ENCODE measurements around the gene CTIF.

CTIF gene

GRCh38 chr18:48575658-48576456 is 37.0 kb downstream of the CTIF start:
- Histone ChIP-seq H3K4me1 (ENCODE audit: control insufficient read depth, insufficient read depth, low read length) (peaks cover 11% of the 10 kb centered on the region), H3K36me3 (ENCODE audit: control insufficient read depth, insufficient read depth, low read length) (no peaks in the 10 kb centered on the region), H3K9ac (ENCODE audit: low read depth, low read length) (no peak overlapping the region), H3K9me3 (ENCODE audit: control insufficient read depth, insufficient read depth, low read length) (no peaks in the 10 kb centered on the region), H3K4me3 (ENCODE audit: low read depth, low read length) (no peak overlapping the region), H3K27me3 (ENCODE audit: control insufficient read depth, insufficient read depth, low read length) (no peaks in the 10 kb centered on the region), H3K27ac (ENCODE audit: low read depth, low read length) (no peak overlapping the region)

DNA sequence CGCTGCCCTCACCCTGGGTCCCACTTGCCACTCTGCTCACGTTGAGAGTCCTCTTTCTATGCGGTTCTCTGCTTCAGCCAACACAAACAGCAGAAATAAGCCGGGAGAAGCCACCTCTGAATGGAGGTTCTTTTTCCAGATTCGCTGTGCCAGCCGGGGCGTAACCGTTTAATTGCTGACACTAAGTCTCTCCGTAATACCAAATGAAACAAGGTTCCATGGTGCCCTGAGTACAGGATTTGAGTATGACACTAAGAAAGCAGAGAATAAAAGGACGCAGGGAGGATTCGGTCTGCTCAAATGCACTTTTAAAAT is 37.6 kb downstream of the CTIF start:
- Histone ChIP-seq H3K27me3 (ENCODE audit: control insufficient read depth, insufficient read depth, low read length) (no peaks in the 10 kb centered on the region), H3K4me3 (ENCODE audit: low read depth, low read length) (no peak overlapping the region), H3K27ac (ENCODE audit: low read depth, low read length) (no peak overlapping the region), H3K9ac (ENCODE audit: low read depth, low read length) (no peak overlapping the region), H3K36me3 (ENCODE audit: control insufficient read depth, insufficient read depth, low read length) (no peaks in the 10 kb centered on the region), H3K9me3 (ENCODE audit: control insufficient read depth, insufficient read depth, low read length) (no peaks in the 10 kb centered on the region), H3K4me1 (ENCODE audit: control insufficient read depth, insufficient read depth, low read length) (peaks cover 14% of the 10 kb centered on the region)

GRCh38 chr18:48577478-48578190 is 38.8 kb downstream of the CTIF start:
- Histone ChIP-seq H3K4me1 (ENCODE audit: control insufficient read depth, insufficient read depth, low read length) (peaks cover 14% of the 10 kb centered on the region), H3K36me3 (ENCODE audit: control insufficient read depth, insufficient read depth, low read length) (no peaks in the 10 kb centered on the region), H3K27me3 (ENCODE audit: control insufficient read depth, insufficient read depth, low read length) (no peaks in the 10 kb centered on the region), H3K9me3 (ENCODE audit: control insufficient read depth, insufficient read depth, low read length) (no peaks in the 10 kb centered on the region), H3K4me3 (ENCODE audit: low read depth, low read length) (no peak overlapping the region), H3K27ac (ENCODE audit: low read depth, low read length) (no peak overlapping the region), H3K9ac (ENCODE audit: low read depth, low read length) (no peak overlapping the region)

DNA sequence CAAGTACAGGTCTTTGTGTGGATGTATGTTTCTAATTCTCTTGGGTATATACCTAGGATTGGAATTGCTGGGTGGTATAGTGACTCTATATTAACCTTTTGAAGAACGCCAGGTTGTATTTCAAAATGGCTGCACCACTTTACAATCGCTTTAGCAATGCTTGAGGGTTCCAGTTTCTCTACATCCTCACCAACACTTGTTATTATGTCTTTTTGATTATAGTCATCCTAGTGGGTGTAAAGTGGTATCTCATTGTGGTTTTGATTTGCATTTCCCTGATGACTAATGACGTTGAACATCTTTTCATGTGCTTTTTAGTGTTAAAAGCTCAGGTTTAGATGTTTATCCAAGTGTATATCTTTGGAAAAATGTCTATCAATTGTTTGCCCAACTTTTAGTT is 39.5 kb downstream of the CTIF start:
- H3K36me3 ChIP-seq (ENCODE audit: control insufficient read depth, insufficient read depth, low read length) = no peaks in the 10 kb centered on the region
- H3K27ac ChIP-seq (ENCODE audit: low read depth, low read length) = no peak overlapping the region
- H3K4me3 ChIP-seq (ENCODE audit: low read depth, low read length) = no peak overlapping the region
- H3K4me1 ChIP-seq (ENCODE audit: control insufficient read depth, insufficient read depth, low read length) = peaks cover 14% of the 10 kb centered on the region
- no peaks in the 10 kb centered on the region for H3K27me3 ChIP-seq (ENCODE audit: control insufficient read depth, insufficient read depth, low read length)
- H3K9ac ChIP-seq (ENCODE audit: low read depth, low read length) = no peak overlapping the region
- H3K9me3 ChIP-seq (ENCODE audit: control insufficient read depth, insufficient read depth, low read length) = no peaks in the 10 kb centered on the region

GRCh38 chr18:48580066-48580465 is 41.2 kb downstream of the CTIF start:
- Histone ChIP-seq H3K27me3 (ENCODE audit: control insufficient read depth, insufficient read depth, low read length) (no peaks in the 10 kb centered on the region), H3K4me3 (ENCODE audit: low read depth, low read length) (no peak overlapping the region), H3K9ac (ENCODE audit: low read depth, low read length) (no peak overlapping the region), H3K4me1 (ENCODE audit: control insufficient read depth, insufficient read depth, low read length) (peaks cover 14% of the 10 kb centered on the region), H3K36me3 (ENCODE audit: control insufficient read depth, insufficient read depth, low read length) (no peaks in the 10 kb centered on the region), H3K27ac (ENCODE audit: low read depth, low read length) (no peak overlapping the region), H3K9me3 (ENCODE audit: control insufficient read depth, insufficient read depth, low read length) (no peaks in the 10 kb centered on the region)

DNA sequence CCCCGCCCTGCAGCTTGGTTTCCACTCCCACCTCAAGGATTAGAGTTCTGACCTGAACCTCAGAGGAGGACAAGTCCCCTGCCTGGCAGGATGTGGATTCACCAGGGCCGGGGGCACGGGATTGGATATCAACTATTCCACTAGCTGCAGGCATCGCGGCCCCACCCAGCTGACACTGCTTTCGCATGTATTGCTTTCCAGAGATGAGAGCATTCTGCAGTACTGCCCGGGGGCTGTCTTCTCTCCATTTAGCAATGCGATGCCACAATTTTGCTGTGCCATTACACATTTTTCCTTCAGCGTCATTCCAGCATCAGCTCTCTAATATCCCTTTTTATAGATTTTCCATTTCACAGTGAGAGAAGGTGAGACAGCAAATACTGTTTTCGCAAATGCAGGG is 42.0 kb downstream of the CTIF start:
- Histone ChIP-seq H3K4me1 (ENCODE audit: control insufficient read depth, insufficient read depth, low read length) (peaks cover 9% of the 10 kb centered on the region), H3K9ac (ENCODE audit: low read depth, low read length) (no peak overlapping the region)

GRCh38 chr18:48581206-48581605 is 42.4 kb downstream of the CTIF start:
- Histone ChIP-seq H3K9ac (ENCODE audit: low read depth, low read length) (no peak overlapping the region), H3K36me3 (ENCODE audit: control insufficient read depth, insufficient read depth, low read length) (no peaks in the 10 kb centered on the region), H3K27me3 (ENCODE audit: control insufficient read depth, insufficient read depth, low read length) (no peaks in the 10 kb centered on the region), H3K4me3 (ENCODE audit: low read depth, low read length) (no peak overlapping the region), H3K9me3 (ENCODE audit: control insufficient read depth, insufficient read depth, low read length) (no peaks in the 10 kb centered on the region), H3K4me1 (ENCODE audit: control insufficient read depth, insufficient read depth, low read length) (peaks cover 9% of the 10 kb centered on the region), H3K27ac (ENCODE audit: low read depth, low read length) (no peak overlapping the region)

More for the DNA sequence above, 42.0 kb downstream of the CTIF start:
- Histone ChIP-seq H3K9me3 (ENCODE audit: control insufficient read depth, insufficient read depth, low read length) (no peaks in the 10 kb centered on the region), H3K27ac (ENCODE audit: low read depth, low read length) (no peak overlapping the region), H3K4me3 (ENCODE audit: low read depth, low read length) (no peak overlapping the region), H3K27me3 (ENCODE audit: control insufficient read depth, insufficient read depth, low read length) (no peaks in the 10 kb centered on the region), H3K36me3 (ENCODE audit: control insufficient read depth, insufficient read depth, low read length) (no peaks in the 10 kb centered on the region)

DNA sequence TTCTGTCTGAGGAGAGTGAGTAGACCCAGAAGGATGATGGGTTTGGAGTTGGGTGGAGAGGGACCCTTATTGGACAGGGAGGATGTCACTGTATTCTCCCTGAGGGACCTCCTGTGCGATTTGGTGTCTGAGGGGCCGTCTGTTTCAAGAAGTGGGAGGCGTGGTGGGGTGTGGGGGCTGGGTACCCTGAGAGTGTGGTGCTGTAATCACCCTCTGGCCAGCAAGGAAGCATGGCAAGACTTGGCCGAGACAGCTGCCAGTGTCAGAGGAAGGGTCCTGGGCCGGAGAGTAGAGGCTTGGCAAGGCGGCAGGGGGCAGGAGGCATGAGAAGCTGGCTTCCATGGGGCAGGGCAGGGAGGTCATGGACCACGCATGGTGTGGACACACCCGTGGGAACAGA is 43.1 kb downstream of the CTIF start:
- Histone ChIP-seq H3K4me3 (ENCODE audit: low read depth, low read length) (no peak overlapping the region), H3K9me3 (ENCODE audit: control insufficient read depth, insufficient read depth, low read length) (no peaks in the 10 kb centered on the region), H3K9ac (ENCODE audit: low read depth, low read length) (no peak overlapping the region), H3K27me3 (ENCODE audit: control insufficient read depth, insufficient read depth, low read length) (no peaks in the 10 kb centered on the region), H3K27ac (ENCODE audit: low read depth, low read length) (no peak overlapping the region), H3K4me1 (ENCODE audit: control insufficient read depth, insufficient read depth, low read length) (peaks cover 9% of the 10 kb centered on the region), H3K36me3 (ENCODE audit: control insufficient read depth, insufficient read depth, low read length) (no peaks in the 10 kb centered on the region)

- Histone ChIP-seq H3K4me1 (ENCODE audit: control insufficient read depth, insufficient read depth, low read length) (peaks cover 9% of the 10 kb centered on the region), H3K27me3 (ENCODE audit: control insufficient read depth, insufficient read depth, low read length) (no peaks in the 10 kb centered on the region), H3K9ac (ENCODE audit: low read depth, low read length) (no peak overlapping the region), H3K27ac (ENCODE audit: low read depth, low read length) (no peak overlapping the region), H3K9me3 (ENCODE audit: control insufficient read depth, insufficient read depth, low read length) (no peaks in the 10 kb centered on the region), H3K4me3 (ENCODE audit: low read depth, low read length) (no peak overlapping the region), H3K36me3 (ENCODE audit: control insufficient read depth, insufficient read depth, low read length) (no peaks in the 10 kb centered on the region)
Observed at GRCh38 chr18:48582946-48583345, 44.1 kb downstream of the CTIF start.

GRCh38 chr18:48583573-48583972 is 44.7 kb downstream of the CTIF start:
- no peak overlapping the region for H3K9ac ChIP-seq (ENCODE audit: low read depth, low read length)
- no peak overlapping the region for H3K4me3 ChIP-seq (ENCODE audit: low read depth, low read length)
- H3K4me1 ChIP-seq (ENCODE audit: control insufficient read depth, insufficient read depth, low read length) = peaks cover 9% of the 10 kb centered on the region
- no peaks in the 10 kb centered on the region for H3K27me3 ChIP-seq (ENCODE audit: control insufficient read depth, insufficient read depth, low read length)
- H3K9me3 ChIP-seq (ENCODE audit: control insufficient read depth, insufficient read depth, low read length) = no peaks in the 10 kb centered on the region
- H3K36me3 ChIP-seq (ENCODE audit: control insufficient read depth, insufficient read depth, low read length) = no peaks in the 10 kb centered on the region
- no peak overlapping the region for H3K27ac ChIP-seq (ENCODE audit: low read depth, low read length)

- H3K9ac ChIP-seq (ENCODE audit: low read depth, low read length) = no peak overlapping the region
- no peaks in the 10 kb centered on the region for H3K9me3 ChIP-seq (ENCODE audit: control insufficient read depth, insufficient read depth, low read length)
- no peaks in the 10 kb centered on the region for H3K36me3 ChIP-seq (ENCODE audit: control insufficient read depth, insufficient read depth, low read length)
- H3K4me3 ChIP-seq (ENCODE audit: low read depth, low read length) = no peak overlapping the region
- no peaks in the 10 kb centered on the region for H3K4me1 ChIP-seq (ENCODE audit: control insufficient read depth, insufficient read depth, low read length)
- no peak overlapping the region for H3K27ac ChIP-seq (ENCODE audit: low read depth, low read length)
- no peaks in the 10 kb centered on the region for H3K27me3 ChIP-seq (ENCODE audit: control insufficient read depth, insufficient read depth, low read length)
Observed at GRCh38 chr18:48589797-48590519, 51.1 kb downstream of the CTIF start.
